ENCODE results near the gene MLPH. TPM values are rescaled to one million over a fixed set of nuclear protein-coding genes. Genes with fewer than 3 reads are reported as not detected.

Gene MLPH
- total and polyA plus RNA-seq, 4 donors = 1.6 to 25.9 (median 22.3) TPM

DNA sequence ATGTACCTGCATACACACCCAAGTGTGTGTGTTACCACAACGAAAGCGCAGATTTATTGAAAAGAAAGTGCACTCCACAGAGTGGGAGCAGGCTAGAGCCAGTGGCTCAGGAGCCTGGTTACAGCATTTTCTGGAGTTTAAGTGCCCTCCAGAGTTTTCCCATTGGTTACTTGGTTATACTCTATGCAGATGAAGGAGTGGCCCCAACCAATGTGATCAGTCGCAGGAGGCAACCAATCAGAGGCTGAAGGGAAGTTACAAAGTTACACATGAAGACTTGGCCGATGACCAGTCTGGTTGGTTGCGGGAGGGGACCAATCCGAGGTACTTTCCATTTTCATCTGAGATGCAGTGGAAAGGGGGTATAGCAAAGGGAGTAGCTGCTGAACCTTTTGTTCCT lies 65.9 kb downstream of the MLPH start:
- Histone ChIP-seq H3K4me1 (ENCODE audit: control insufficient read depth in 4 of 4, insufficient read depth in 4 of 4, low read length in 3 of 4) (peaks cover 0 to 35% (median 21%) of the 10 kb centered on the region in 4 donors), H3K36me3 (ENCODE audit: control insufficient read depth in 4 of 4, insufficient read depth in 3 of 4, low read depth in 1 of 4, low read length in 3 of 4) (peaks cover 5 to 15% (median 12%) of the 10 kb centered on the region in 4 donors), H3K27ac (ENCODE audit: low read depth in 1 of 2, low read length in 2 of 2) (no peak overlapping the region), H3K4me3 (ENCODE audit: low read depth in 1 of 3, low read length in 3 of 3) (no peak overlapping the region), H3K27me3 (ENCODE audit: control insufficient read depth in 4 of 4, insufficient read depth in 4 of 4, low read length in 3 of 4) (no peaks in the 10 kb centered on the region), H3K9ac (ENCODE audit: low read depth in 1 of 2, low read length in 2 of 2) (no peak overlapping the region), H3K9me3 (ENCODE audit: control insufficient read depth in 4 of 4, low read length in 3 of 4) (peaks cover 3 to 6% (median 3%) of the 10 kb centered on the region in 4 donors)
- TF ChIP-seq RXRA (IDR thresholded peaks at IDR 0.05) = no peak
- TF ChIP-seq TAF1 (conservative IDR thresholded peaks at IDR 0.05) = no peak
- TF ChIP-seq FOXA2 (IDR thresholded peaks at IDR 0.05) = no peak
- no peak for TF ChIP-seq YY1 (IDR thresholded peaks at IDR 0.05)
- no peak for TF ChIP-seq NR2F2 (IDR thresholded peaks at IDR 0.05)
- TF ChIP-seq, protein P1, sequence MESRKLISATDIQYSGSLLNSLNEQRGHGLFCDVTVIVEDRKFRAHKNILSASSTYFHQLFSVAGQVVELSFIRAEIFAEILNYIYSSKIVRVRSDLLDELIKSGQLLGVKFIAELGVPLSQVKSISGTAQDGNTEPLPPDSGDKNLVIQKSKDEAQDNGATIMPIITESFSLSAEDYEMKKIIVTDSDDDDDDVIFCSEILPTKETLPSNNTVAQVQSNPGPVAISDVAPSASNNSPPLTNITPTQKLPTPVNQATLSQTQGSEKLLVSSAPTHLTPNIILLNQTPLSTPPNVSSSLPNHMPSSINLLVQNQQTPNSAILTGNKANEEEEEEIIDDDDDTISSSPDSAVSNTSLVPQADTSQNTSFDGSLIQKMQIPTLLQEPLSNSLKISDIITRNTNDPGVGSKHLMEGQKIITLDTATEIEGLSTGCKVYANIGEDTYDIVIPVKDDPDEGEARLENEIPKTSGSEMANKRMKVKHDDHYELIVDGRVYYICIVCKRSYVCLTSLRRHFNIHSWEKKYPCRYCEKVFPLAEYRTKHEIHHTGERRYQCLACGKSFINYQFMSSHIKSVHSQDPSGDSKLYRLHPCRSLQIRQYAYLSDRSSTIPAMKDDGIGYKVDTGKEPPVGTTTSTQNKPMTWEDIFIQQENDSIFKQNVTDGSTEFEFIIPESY (IDR thresholded peaks at IDR 0.05) = no peak
- no peak for TF ChIP-seq SP1 (IDR thresholded peaks at IDR 0.05)
- no peak for TF ChIP-seq JUND (IDR thresholded peaks at IDR 0.05)
- no peak for DNase-seq (ENCODE audit: low spot score)
- WGBS = 94% methylated on average over 6 of the region's 6 CpGs

DNA sequence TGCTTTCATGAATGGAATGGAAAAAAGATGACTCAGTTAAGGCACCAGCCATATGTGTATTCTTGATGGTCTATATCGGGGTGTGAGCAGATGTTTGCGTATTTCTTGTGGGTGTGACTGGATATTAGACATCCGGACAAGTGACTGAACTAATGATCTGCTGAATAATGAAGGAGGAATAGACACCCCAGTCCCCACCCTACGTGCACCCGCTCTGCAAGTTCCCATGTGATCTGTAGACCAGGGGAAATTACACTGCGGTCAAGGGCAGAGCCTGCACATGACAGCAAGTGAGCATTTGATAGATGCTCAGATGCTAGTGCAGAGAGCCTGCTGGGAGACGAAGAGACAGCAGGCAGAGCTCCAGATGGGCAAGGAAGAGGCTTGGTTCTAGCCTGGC lies 66.9 kb downstream of the MLPH start:
- H3K36me3 ChIP-seq (ENCODE audit: control insufficient read depth in 4 of 4, insufficient read depth in 3 of 4, low read depth in 1 of 4, low read length in 3 of 4) = peaks cover 5 to 15% (median 12%) of the 10 kb centered on the region in 4 donors
- 91% methylated on average over 7 of the region's 7 CpGs for WGBS
- no peak for DNase-seq (ENCODE audit: low spot score)
- H3K27me3 ChIP-seq (ENCODE audit: control insufficient read depth in 4 of 4, insufficient read depth in 4 of 4, low read length in 3 of 4) = no peaks in the 10 kb centered on the region
- H3K9ac ChIP-seq (ENCODE audit: low read depth in 1 of 2, low read length in 2 of 2) = no peak overlapping the region
- H3K4me1 ChIP-seq (ENCODE audit: control insufficient read depth in 4 of 4, insufficient read depth in 4 of 4, low read length in 3 of 4) = peaks cover 0 to 28% (median 18%) of the 10 kb centered on the region in 4 donors
- no peak overlapping the region for H3K4me3 ChIP-seq (ENCODE audit: low read depth in 1 of 3, low read length in 3 of 3)
- H3K27ac ChIP-seq (ENCODE audit: low read depth in 1 of 2, low read length in 2 of 2) = no peak overlapping the region
- peaks cover 3 to 6% (median 3%) of the 10 kb centered on the region in 4 donors for H3K9me3 ChIP-seq (ENCODE audit: control insufficient read depth in 4 of 4, low read length in 3 of 4)
- no peak for TF ChIP-seq EGR1 (IDR thresholded peaks at IDR 0.05; ENCODE audit: low read depth in 2 of 2)
- no peak for TF ChIP-seq TAF1 (conservative IDR thresholded peaks at IDR 0.05)
- TF ChIP-seq FOXA1 (IDR thresholded peaks at IDR 0.05) = no peak
- TF ChIP-seq RXRA (IDR thresholded peaks at IDR 0.05) = no peak
- TF ChIP-seq FOXA2 (IDR thresholded peaks at IDR 0.05) = no peak
- no peak for TF ChIP-seq SP1 (IDR thresholded peaks at IDR 0.05)
- no peak for TF ChIP-seq JUND (IDR thresholded peaks at IDR 0.05)
- TF ChIP-seq, protein P2, sequence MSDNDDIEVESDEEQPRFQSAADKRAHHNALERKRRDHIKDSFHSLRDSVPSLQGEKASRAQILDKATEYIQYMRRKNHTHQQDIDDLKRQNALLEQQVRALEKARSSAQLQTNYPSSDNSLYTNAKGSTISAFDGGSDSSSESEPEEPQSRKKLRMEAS (IDR thresholded peaks at IDR 0.05) = no peak
- TF ChIP-seq, protein P3, sequence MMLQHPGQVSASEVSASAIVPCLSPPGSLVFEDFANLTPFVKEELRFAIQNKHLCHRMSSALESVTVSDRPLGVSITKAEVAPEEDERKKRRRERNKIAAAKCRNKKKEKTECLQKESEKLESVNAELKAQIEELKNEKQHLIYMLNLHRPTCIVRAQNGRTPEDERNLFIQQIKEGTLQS (IDR thresholded peaks at IDR 0.05) = no peak
- TF ChIP-seq, protein P1 (IDR thresholded peaks at IDR 0.05) = no peak
- TF ChIP-seq, protein P4, sequence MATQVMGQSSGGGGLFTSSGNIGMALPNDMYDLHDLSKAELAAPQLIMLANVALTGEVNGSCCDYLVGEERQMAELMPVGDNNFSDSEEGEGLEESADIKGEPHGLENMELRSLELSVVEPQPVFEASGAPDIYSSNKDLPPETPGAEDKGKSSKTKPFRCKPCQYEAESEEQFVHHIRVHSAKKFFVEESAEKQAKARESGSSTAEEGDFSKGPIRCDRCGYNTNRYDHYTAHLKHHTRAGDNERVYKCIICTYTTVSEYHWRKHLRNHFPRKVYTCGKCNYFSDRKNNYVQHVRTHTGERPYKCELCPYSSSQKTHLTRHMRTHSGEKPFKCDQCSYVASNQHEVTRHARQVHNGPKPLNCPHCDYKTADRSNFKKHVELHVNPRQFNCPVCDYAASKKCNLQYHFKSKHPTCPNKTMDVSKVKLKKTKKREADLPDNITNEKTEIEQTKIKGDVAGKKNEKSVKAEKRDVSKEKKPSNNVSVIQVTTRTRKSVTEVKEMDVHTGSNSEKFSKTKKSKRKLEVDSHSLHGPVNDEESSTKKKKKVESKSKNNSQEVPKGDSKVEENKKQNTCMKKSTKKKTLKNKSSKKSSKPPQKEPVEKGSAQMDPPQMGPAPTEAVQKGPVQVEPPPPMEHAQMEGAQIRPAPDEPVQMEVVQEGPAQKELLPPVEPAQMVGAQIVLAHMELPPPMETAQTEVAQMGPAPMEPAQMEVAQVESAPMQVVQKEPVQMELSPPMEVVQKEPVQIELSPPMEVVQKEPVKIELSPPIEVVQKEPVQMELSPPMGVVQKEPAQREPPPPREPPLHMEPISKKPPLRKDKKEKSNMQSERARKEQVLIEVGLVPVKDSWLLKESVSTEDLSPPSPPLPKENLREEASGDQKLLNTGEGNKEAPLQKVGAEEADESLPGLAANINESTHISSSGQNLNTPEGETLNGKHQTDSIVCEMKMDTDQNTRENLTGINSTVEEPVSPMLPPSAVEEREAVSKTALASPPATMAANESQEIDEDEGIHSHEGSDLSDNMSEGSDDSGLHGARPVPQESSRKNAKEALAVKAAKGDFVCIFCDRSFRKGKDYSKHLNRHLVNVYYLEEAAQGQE (IDR thresholded peaks at IDR 0.05) = no peak
- no peak for TF ChIP-seq YY1 (IDR thresholded peaks at IDR 0.05)
- TF ChIP-seq RAD21 (IDR thresholded peaks at IDR 0.05) = no peak
- TF ChIP-seq GABPA (IDR thresholded peaks at IDR 0.05 in 1 of 2, conservative IDR thresholded peaks at IDR 0.05 in 1 of 2) = no peak
- no peak for TF ChIP-seq NR2F2 (IDR thresholded peaks at IDR 0.05)
- no peak for TF ChIP-seq HNF4G (IDR thresholded peaks at IDR 0.05)
- no peak for TF ChIP-seq HNF4A (conservative IDR thresholded peaks at IDR 0.05)
- TF ChIP-seq, protein P5, sequence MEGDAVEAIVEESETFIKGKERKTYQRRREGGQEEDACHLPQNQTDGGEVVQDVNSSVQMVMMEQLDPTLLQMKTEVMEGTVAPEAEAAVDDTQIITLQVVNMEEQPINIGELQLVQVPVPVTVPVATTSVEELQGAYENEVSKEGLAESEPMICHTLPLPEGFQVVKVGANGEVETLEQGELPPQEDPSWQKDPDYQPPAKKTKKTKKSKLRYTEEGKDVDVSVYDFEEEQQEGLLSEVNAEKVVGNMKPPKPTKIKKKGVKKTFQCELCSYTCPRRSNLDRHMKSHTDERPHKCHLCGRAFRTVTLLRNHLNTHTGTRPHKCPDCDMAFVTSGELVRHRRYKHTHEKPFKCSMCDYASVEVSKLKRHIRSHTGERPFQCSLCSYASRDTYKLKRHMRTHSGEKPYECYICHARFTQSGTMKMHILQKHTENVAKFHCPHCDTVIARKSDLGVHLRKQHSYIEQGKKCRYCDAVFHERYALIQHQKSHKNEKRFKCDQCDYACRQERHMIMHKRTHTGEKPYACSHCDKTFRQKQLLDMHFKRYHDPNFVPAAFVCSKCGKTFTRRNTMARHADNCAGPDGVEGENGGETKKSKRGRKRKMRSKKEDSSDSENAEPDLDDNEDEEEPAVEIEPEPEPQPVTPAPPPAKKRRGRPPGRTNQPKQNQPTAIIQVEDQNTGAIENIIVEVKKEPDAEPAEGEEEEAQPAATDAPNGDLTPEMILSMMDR (IDR thresholded peaks at IDR 0.05; ENCODE audit: low read depth, low read length, missing input control) = no peak
